Tibial nerve (tissue), 4 donors: ENCODE results near the gene EGFL7. TPM values are rescaled to one million over a fixed set of nuclear protein-coding genes. Genes with fewer than 3 reads are reported as not detected.

Source experiments
- DNase-seq, 2 donors: peaks; one replicate each; pipeline ENCODE4 v3.0.0-alpha.2; 2019; ENCODE audit warnings: low spot score in 2 of 2
- H3K27ac ChIP-seq, 4 donors: fragments of 200-600 bp; sonication (generic) in 3 of 4; one replicate each; pipeline ENCODE4 v1.5.1; 2017 to 2019; ENCODE audit warnings: mild to moderate bottlenecking in 1 of 4
- H3K27me3 ChIP-seq, 2 donors: fragments of 200-600 bp; sonication (generic) in 1 of 2; one replicate each; pipeline versions ENCODE4 v1.5.1 to v1.6.0; 2017 to 2019
- H3K36me3 ChIP-seq, 3 donors: fragments of 200-600 bp; sonication (generic); one replicate each; pipeline ENCODE4 v1.5.1; 2018 to 2019
- H3K4me1 ChIP-seq, 4 donors: fragments of 200-600 bp; sonication (generic) in 3 of 4; one replicate each; pipeline ENCODE4 v1.5.1; 2017 to 2019
- H3K4me3 ChIP-seq, 4 donors: fragments of 200-600 bp; sonication (generic) in 3 of 4; one replicate each; pipeline ENCODE4 v1.5.1; 2017 to 2019; ENCODE audit warnings: mild to moderate bottlenecking in 1 of 4, moderate library complexity in 1 of 4
- H3K9me3 ChIP-seq, 4 donors: fragments of 200-600 bp; sonication (generic) in 3 of 4; one replicate each; pipeline ENCODE4 v1.5.1; 2017 to 2019
- EP300 ChIP-seq, 2 donors: sonication (generic); formaldehyde crosslinking; IDR thresholded peaks; one replicate each; pipeline ENCODE4 v1.6.1; 2017; ENCODE audit warnings: antibody characterized with exemption in 2 of 2, mild to moderate bottlenecking in 1 of 2
- POLR2A ChIP-seq, 2 donors: fragments of 450-650 bp; IDR thresholded peaks; one replicate each; pipeline ENCODE4 v1.6.1; 2017; ENCODE audit warnings: antibody characterized with exemption in 2 of 2, mild to moderate bottlenecking in 2 of 2, moderate library complexity in 2 of 2
- WGBS, 2 donors: methylation state at CpG; one replicate each; pipeline ENCODE4 v1.1.5; 2018; 5-methylcytosine and 5-hydroxymethylcytosine counted together
- total RNA-seq, 4 donors: library from RNA; depleted of rRNA; stranded (reverse); fragments of >200 nt; gene quantifications; one replicate each; pipeline ENCODE4 v1.1.0, GENCODE V29; 2016
- TF ChIP-seq, protein P1 (sequence below), 5 experiments: fragments of 200-600 bp in 3 of 5; fragments of 450-650 bp in 2 of 5; sonication (generic) in 3 of 5; IDR thresholded peaks; one replicate each; pipeline ENCODE4 v1.5.1; 2016 to 2019; ENCODE audit warnings: antibody characterized with exemption in 5 of 5, mild to moderate bottlenecking in 3 of 5, moderate library complexity in 2 of 5

Gene EGFL7
- total RNA-seq, 4 donors from 2014 or later: 95.2 to 229 (median 179) TPM

DNA sequence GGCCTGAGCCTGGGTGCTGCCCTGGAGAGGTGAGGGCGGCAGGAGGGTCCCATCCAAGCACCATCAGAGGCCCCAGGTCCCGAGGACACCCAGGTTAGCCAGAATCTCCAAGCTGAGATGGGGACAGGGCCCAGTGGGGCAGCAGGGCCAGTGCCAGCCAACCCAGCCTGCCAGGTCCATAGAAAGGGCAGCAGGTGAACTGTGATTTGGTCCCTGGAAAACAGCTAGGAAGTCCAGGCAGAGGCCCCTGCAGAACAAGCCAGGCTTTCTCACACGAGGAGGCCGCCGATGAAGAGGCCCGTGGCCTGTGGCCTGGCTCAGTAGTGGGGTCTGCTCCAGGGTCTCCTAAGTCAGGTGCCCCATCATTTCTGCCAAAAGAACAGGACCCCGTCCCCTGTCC is 22.5 kb downstream of the EGFL7 start:
- Histone ChIP-seq H3K4me1 (peaks cover 0 to 44% (median 19%) of the 10 kb centered on the region in 4 donors), H3K27me3 (no peaks in the 10 kb centered on the region), H3K4me3 (peak overlapping the region in 1 of 4 donors; percentile 91), H3K9me3 (no peaks in the 10 kb centered on the region), H3K36me3 (no peaks in the 10 kb centered on the region), H3K27ac (no peak overlapping the region)
- DNase-seq: no peak
- 85 to 88% methylated on average over 5 of the region's 7 CpGs for WGBS, 2 donors
- TF ChIP-seq, protein P1, sequence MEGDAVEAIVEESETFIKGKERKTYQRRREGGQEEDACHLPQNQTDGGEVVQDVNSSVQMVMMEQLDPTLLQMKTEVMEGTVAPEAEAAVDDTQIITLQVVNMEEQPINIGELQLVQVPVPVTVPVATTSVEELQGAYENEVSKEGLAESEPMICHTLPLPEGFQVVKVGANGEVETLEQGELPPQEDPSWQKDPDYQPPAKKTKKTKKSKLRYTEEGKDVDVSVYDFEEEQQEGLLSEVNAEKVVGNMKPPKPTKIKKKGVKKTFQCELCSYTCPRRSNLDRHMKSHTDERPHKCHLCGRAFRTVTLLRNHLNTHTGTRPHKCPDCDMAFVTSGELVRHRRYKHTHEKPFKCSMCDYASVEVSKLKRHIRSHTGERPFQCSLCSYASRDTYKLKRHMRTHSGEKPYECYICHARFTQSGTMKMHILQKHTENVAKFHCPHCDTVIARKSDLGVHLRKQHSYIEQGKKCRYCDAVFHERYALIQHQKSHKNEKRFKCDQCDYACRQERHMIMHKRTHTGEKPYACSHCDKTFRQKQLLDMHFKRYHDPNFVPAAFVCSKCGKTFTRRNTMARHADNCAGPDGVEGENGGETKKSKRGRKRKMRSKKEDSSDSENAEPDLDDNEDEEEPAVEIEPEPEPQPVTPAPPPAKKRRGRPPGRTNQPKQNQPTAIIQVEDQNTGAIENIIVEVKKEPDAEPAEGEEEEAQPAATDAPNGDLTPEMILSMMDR (IDR thresholded peaks at IDR 0.05): no peak
- TF ChIP-seq POLR2A (IDR thresholded peaks at IDR 0.05) (no peak), EP300 (IDR thresholded peaks at IDR 0.05) (no peak)

DNA sequence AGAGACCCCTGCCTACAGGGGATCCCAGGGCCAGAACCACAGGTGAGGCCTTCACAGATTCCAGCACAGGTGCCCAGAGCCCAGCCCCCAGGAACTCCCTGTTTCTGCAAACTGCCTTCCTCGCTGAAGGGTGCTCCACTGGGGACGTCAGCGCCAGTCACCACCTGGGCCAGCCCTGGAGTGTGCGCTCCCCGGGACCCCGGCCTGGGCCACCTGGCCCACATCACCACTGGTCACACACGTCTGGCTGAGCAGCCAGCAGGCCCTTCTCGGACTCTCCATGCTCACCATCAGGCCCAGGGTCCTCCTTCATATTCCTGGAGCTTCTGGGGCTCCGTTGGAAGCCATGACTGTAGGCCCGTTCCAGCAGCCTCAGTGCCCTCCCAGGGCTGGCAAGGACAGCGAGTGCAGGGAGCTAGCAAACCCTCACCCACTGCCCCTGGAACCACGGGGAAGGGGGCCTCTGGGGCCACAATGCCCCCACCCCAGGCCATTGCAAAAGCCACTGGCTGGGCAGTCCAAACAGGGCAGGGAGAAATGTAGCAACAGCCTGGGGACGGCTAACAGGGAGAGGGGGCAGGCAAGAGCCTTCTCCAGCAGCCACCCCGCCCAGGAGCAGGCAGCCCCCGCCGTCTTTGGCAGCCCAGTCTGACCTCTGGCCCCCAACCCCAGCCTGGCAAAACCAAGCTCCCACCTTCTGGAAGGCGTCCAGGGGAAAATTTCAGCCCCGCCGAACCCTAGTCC is 23.2 kb downstream of the EGFL7 start:
- DNase-seq: no peak
- no peaks in the 10 kb centered on the region for H3K27me3 ChIP-seq
- H3K4me3 ChIP-seq: peak overlapping the region; percentile 57 to 96 (median 87)
- no peaks in the 10 kb centered on the region for H3K9me3 ChIP-seq
- 42 to 59% methylated on average over 3 to 16 of the region's 19 CpGs for WGBS, 2 donors
- H3K36me3 ChIP-seq: no peaks in the 10 kb centered on the region
- no peak for TF ChIP-seq POLR2A (IDR thresholded peaks at IDR 0.05)
- TF ChIP-seq EP300 (IDR thresholded peaks at IDR 0.05): no peak
- TF ChIP-seq, protein P1 (IDR thresholded peaks at IDR 0.05): no peak
- H3K27ac ChIP-seq: peak overlapping the region in 2 of 4 donors; percentile 84 to 90
- peaks cover 0 to 50% (median 21%) of the 10 kb centered on the region in 4 donors for H3K4me1 ChIP-seq

DNA sequence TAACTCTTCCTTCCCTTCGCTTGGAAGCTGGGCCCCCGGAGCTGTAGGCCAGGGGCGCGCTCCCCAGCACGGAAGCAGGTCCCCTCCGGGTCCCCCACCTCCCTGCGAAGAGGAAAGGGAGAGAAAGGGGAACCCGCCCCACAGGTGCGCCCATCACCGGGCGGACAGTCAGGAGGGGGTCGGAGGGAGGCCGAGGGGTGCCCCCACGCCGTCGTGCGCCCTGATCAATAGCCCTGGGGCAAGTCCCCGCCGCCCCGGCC is 23.7 kb downstream of the EGFL7 start:
- no peak for TF ChIP-seq POLR2A (IDR thresholded peaks at IDR 0.05)
- TF ChIP-seq, protein P1 (IDR thresholded peaks at IDR 0.05): no peak
- 3% methylated on average over 18 of the region's 20 CpGs; no CpG with 5 or more reads in 1 of the 2 donors for WGBS, 2 donors
- H3K36me3 ChIP-seq: no peaks in the 10 kb centered on the region
- H3K9me3 ChIP-seq: no peaks in the 10 kb centered on the region
- H3K27ac ChIP-seq: peak overlapping the region; percentile 18 to 90 (median 86)
- peak overlapping the region; percentile 57 to 96 (median 87) for H3K4me3 ChIP-seq
- H3K27me3 ChIP-seq: no peaks in the 10 kb centered on the region
- DNase-seq: no peak
- H3K4me1 ChIP-seq: peaks cover 0 to 54% (median 21%) of the 10 kb centered on the region in 4 donors

DNA sequence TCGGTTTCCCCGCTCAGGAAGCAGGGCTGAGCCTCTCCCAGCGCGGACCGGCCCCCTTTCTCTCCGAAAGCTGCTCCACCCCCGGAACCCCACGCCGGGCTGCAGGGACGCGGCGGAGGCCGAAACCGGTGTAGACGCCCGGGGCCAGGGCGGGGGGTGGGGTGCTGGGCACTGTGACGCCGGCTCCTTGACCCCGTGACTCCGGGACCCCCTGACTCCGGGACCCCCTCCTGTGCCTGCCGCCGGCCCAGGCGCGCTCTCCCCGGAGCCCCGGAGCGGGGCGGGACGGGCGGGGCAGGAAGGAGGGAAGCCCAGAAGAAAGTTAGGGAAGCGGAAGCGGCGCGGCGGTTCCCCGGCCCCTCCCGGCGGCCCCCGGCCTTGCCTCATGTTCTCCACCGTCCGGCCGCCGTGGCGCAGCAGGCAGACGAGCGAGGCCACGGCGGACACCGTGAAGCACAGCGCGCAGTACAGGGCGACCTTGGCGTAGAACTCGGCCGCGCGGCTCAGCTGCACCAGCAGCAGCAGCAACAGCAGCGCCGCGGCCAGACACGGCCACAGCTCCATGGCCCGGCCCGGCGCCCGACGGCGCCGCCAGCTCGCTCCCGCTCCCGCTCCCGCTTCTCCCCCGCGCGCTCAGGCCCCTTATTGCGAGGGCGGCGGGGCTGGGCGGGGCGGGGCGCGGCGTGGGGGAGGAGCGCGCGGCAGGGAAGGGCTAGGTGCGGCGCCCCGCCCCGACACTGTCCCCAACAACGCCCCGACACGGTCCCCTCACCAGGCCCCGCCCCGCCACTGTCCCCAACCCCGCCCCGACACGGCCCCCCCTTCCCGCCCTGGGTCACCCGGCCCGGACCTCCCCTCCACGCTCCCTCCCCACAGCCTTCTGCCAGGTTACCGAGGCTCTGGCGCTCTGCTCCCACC is 24.3 kb downstream of the EGFL7 start, which contains the start of gene AGPAT2:
TSS of gene AGPAT2 (minus strand) at position 664 of the 918 bp plus-strand sequence. CDS start at position 564, 100 bp downstream.
- peak within 1 kb of the TSS; percentile 18 to 90 (median 86) for H3K27ac ChIP-seq
- no peaks in the 10 kb centered on the region for H3K36me3 ChIP-seq
- H3K4me1 ChIP-seq: peaks cover 0 to 54% (median 21%) of the 10 kb centered on the region in 4 donors
- no peaks in the 10 kb centered on the region for H3K27me3 ChIP-seq
- peak within 1 kb of the TSS; percentile 57 to 96 (median 87) for H3K4me3 ChIP-seq
- 0 to 1% methylated on average over 14 to 58 of the region's 106 CpGs for WGBS, 2 donors
- peak; percentile 49 to 55 for DNase-seq
- H3K9me3 ChIP-seq: no peaks in the 10 kb centered on the region
- TF ChIP-seq POLR2A (IDR thresholded peaks at IDR 0.05) (peak; percentile 25 to 33), EP300 (IDR thresholded peaks at IDR 0.05) (no peak)
- TF ChIP-seq, protein P1 (IDR thresholded peaks at IDR 0.05): no peak
